Stimulated activated CD8-positive, alpha-beta memory T cell treated with anti-CD3 and anti-CD28 coated beads, Interleukin-15, amount 100 ng/mL, for 4 hours (primary cell): ENCODE measurements around the gene FHIT.
A peak's percentile ranks its signal among the peaks of the same experiment; 100 is the strongest.

Experiments used
- DNase-seq, 2 donors: peaks; one replicate each; pipeline ENCODE4 v3.0.0-alpha.2; 2020; ENCODE audit warnings: low read depth in 2 of 2

The FHIT gene

GRCh38 chr3:61251174-61251972, at the start of gene FHIT:
TSS of gene FHIT (minus strand) at chr3:61251452.
- DNase-seq: peak; percentile 68 to 85

- DNase-seq: no peak
These were observed 49.5 kb upstream of the FHIT start for GRCh38 chr3:61300786-61301185.

- no peak for DNase-seq
These were observed 48.7 kb upstream of the FHIT start for GRCh38 chr3:61300006-61300380.

GRCh38 chr3:61299343-61300005, 48.2 kb upstream of the FHIT start:
- DNase-seq: no peak

GRCh38 chr3:61297821-61298220, 46.6 kb upstream of the FHIT start:
- DNase-seq: no peak

GRCh38 chr3:61288446-61288845, 37.2 kb upstream of the FHIT start:
- DNase-seq: no peak

GRCh38 chr3:61283876-61284275, 32.6 kb upstream of the FHIT start:
- DNase-seq: no peak

GRCh38 chr3:61278713-61279112, 27.5 kb upstream of the FHIT start:
- DNase-seq: no peak

GRCh38 chr3:61277411-61277810, 26.2 kb upstream of the FHIT start:
- no peak for DNase-seq

- DNase-seq: no peak
These were observed 18.2 kb upstream of the FHIT start for GRCh38 chr3:61269435-61269834.

GRCh38 chr3:61268644-61269043, 17.4 kb upstream of the FHIT start:
- DNase-seq: no peak

- DNase-seq: no peak
These were observed 13.0 kb upstream of the FHIT start for GRCh38 chr3:61264281-61264680.

GRCh38 chr3:61257148-61257547, 5.9 kb upstream of the FHIT start:
- no peak for DNase-seq

GRCh38 chr3:61253756-61254155, 2.5 kb upstream of the FHIT start:
- no peak for DNase-seq

- DNase-seq: no peak
These were observed 1.6 kb upstream of the FHIT start for GRCh38 chr3:61252836-61253235.

- peak in 1 of 2 donors; percentile 0 for DNase-seq
These were observed 473 bp downstream of the FHIT start for GRCh38 chr3:61250784-61251173.

GRCh38 chr3:61248496-61248895, 2.8 kb downstream of the FHIT start:
- no peak for DNase-seq

GRCh38 chr3:61247191-61247590, 4.1 kb downstream of the FHIT start:
- DNase-seq: no peak

- DNase-seq: no peak
These were observed 11.4 kb downstream of the FHIT start for GRCh38 chr3:61239871-61240270.

GRCh38 chr3:61237858-61238257, 13.4 kb downstream of the FHIT start:
- DNase-seq: no peak

- no peak for DNase-seq
These were observed 14.7 kb downstream of the FHIT start for GRCh38 chr3:61236556-61236955.

GRCh38 chr3:61233746-61234145, 17.5 kb downstream of the FHIT start:
- DNase-seq: no peak

GRCh38 chr3:61231693-61232092, 19.6 kb downstream of the FHIT start:
- DNase-seq: no peak
